SH-SY5Y (cell line): Measurements from ENCODE around the gene CDC42BPB.

ENCODE experiments used
- GATA2 ChIP-seq: IDR thresholded peaks from 2 replicates; pipeline ENCODE4 v1.6.1; 2011; ENCODE audit warnings: mild to moderate bottlenecking, low read depth, low read length
- GATA3 ChIP-seq: IDR thresholded peaks from 2 replicates; pipeline ENCODE4 v1.6.1; 2011; ENCODE audit warnings: low read depth, mild to moderate bottlenecking, low read length, moderate library complexity

- TF ChIP-seq GATA2 = no peak
- no peak for TF ChIP-seq GATA3
Observed at GRCh38 chr14:103023881-103024473, 33.4 kb downstream of the CDC42BPB start.
